H1 (cell line): ENCODE results near the gene PHOSPHO1. TPM values are rescaled to one million over a fixed set of nuclear protein-coding genes. Genes with fewer than 3 reads are reported as not detected.

Experiments used
- CBX5 ChIP-seq: fragments of 300-800, 300-1000 bp; sonication (generic); IDR thresholded peaks from 2 replicates; pipeline ENCODE4 v1.7.1; 2016; ENCODE audit warnings: antibody characterized with exemption, low read length, low read depth
- CHD7 ChIP-seq: fragments of 300-600 bp; sonication (generic); IDR thresholded peaks from 2 replicates; pipeline ENCODE4 v1.7.1; 2012; ENCODE audit warnings: low read length, moderate library complexity, mild to moderate bottlenecking, inconsistent platforms; ENCODE audit not compliant: insufficient replicate concordance
- E2F6 ChIP-seq: IDR thresholded peaks from 2 replicates; pipeline ENCODE4 v1.6.1; 2012; ENCODE audit warnings: inconsistent platforms
- GABPA ChIP-seq: IDR thresholded peaks from 2 replicates; pipeline ENCODE4 v1.6.1; 2011; ENCODE audit warnings: mild to moderate bottlenecking, low read length, moderate library complexity, borderline replicate concordance; ENCODE audit not compliant: insufficient read depth
- HDAC2 ChIP-seq, 2 experiments: fragments of 300-600 bp in 1 of 2; sonication (generic) in 1 of 2; IDR thresholded peaks; 2 replicates each; pipeline ENCODE4 v1.6.1; 2011 to 2012; ENCODE audit warnings: low read depth in 2 of 2, low read length in 2 of 2, mild to moderate bottlenecking in 2 of 2, moderate library complexity in 2 of 2, borderline replicate concordance in 1 of 2, inconsistent platforms in 1 of 2
- NRF1 ChIP-seq: IDR thresholded peaks from 2 replicates; pipeline ENCODE4 v1.6.1; 2011; ENCODE audit warnings: mild to moderate bottlenecking, low read depth, low read length, improper control_type of control experiment
- SIX5 ChIP-seq: IDR thresholded peaks from 2 replicates; pipeline ENCODE4 v1.6.1; 2011; ENCODE audit warnings: mild to moderate bottlenecking, low read depth, low read length
- TBP ChIP-seq: IDR thresholded peaks from 2 replicates; pipeline ENCODE4 v1.6.1; 2011; ENCODE audit warnings: low read depth, low read length, improper control_type of control experiment
- TCF12 ChIP-seq: IDR thresholded peaks from 2 replicates; pipeline ENCODE4 v1.6.1; 2011; ENCODE audit warnings: low read depth, mild to moderate bottlenecking, low read length
- polyA plus RNA-seq, 7 experiments: library from polyadenylated mRNA; depleted of rRNA in 3 of 7; stranded (reverse) in 5 of 7; unstranded in 2 of 7; fragments of >200 nt in 5 of 7; fragments of 200-250 nt in 2 of 7; gene quantifications; 1 replicate in 5 of 7; 2 replicates in 1 of 7; 4 replicates in 1 of 7; pipeline versions ENCODE4 v1.2.1 to v1.2.3, GENCODE V29; 2011 to 2013; ENCODE audit warnings: missing spikeins in 2 of 7, mixed read lengths in 2 of 7
- total RNA-seq: library from RNA; stranded (reverse); fragmentation: NEBNext Ultra II Directional; extraction: Animal tissue kit (Norgen Biotek cat#: 25700); gene quantifications from 2 replicates; pipeline ENCODE4 v1.2.1, GENCODE V29; 2021

PHOSPHO1 gene
- total and polyA plus RNA-seq, 2 of the 8 experiments (the other 6 are each of a cell fraction or from before 2014, with no cell fraction given) = 0.34 to 0.45 TPM

- no peak for TF ChIP-seq CHD7
- no peak for TF ChIP-seq E2F6
- TF ChIP-seq SIX5 = no peak
- TF ChIP-seq NRF1 = no peak
- no peak for TF ChIP-seq HDAC2 (IDR thresholded peaks at IDR 0.05; ENCODE audit: borderline replicate concordance in 1 of 2, low read depth in 2 of 2, low read length in 2 of 2)
- TF ChIP-seq GABPA = no peak
- TF ChIP-seq CBX5 = no peak
- no peak for TF ChIP-seq TBP
- no peak for TF ChIP-seq TCF12
- TF ChIP-seq, all 59 proteins: peak for 0
Observed at GRCh38 chr17:49214676-49215360, 15.8 kb downstream of the PHOSPHO1 start (continued).
